Stimulated activated CD4-positive, alpha-beta T cell treated with anti-CD3 and anti-CD28 coated beads, Interleukin-2, amount 100 ng/mL, for 24 hours (primary cell): ENCODE measurements around the gene CST7.
A peak's percentile ranks its signal among the peaks of the same experiment; 100 is the strongest.

ENCODE experiments used
- DNase-seq, 2 donors: peaks; one replicate each; pipeline ENCODE4 v3.0.0-alpha.2; 2020

CST7 gene

DNA sequence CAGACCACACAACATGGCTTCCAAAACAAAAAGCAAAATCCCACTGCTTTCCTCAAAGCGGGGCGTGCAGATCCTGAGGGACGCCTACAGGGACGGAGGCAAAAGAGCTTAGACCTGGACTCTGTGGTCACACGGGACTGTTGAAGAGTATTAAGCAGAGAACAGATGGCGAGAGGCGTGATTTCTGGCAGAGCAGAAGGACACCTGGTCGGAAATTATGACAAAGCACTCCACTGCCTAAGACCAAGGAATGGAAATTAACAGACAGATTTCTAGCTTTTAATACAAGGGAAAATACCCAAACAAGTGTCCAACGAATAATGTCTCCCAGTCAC is 15.4 kb downstream of the CST7 start:
- peak in 1 of 2 donors; percentile 12 for DNase-seq

DNA sequence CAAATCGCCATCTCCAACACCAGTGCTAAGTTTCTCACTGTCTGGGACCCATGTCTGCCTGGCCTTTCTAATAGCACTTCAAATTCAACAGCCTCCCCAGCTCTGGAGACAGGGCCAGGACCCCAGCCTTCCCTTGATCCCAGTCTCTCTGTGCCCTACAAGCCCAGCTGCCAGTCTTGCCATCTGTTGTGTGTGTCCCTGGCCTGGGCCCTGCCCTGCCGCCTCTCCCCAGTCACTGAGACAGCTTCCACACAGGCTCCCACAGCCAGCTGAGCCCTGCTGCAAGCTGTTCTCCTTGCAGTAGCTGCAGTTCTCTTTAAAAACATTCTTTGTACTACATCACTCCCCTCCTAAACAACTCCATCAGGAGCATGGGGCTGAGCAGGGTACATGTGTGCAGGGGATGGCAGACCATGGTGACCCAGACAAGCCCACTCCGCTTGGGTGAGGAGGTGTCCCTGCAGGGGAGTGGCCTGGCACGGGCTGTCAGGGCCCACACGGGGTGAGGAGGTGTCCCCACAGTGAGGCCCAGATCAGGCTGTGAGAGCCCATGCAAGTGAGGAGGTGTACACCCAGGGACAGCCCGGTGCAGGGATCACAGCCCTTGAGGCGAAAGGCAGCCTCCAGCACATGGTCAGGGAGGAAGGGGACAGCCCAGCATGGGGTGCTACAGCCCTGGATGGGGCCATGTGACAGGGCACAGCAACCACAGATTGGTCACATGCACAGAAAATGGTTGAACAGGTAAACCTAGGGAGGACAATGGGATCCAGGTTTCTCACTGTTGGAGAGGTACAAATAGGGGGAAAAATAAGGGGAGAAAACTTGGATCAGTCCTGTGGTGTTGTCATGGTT is 16.2 kb downstream of the CST7 start:
- DNase-seq, result peak in 1 of 2 donors; percentile 11

DNA sequence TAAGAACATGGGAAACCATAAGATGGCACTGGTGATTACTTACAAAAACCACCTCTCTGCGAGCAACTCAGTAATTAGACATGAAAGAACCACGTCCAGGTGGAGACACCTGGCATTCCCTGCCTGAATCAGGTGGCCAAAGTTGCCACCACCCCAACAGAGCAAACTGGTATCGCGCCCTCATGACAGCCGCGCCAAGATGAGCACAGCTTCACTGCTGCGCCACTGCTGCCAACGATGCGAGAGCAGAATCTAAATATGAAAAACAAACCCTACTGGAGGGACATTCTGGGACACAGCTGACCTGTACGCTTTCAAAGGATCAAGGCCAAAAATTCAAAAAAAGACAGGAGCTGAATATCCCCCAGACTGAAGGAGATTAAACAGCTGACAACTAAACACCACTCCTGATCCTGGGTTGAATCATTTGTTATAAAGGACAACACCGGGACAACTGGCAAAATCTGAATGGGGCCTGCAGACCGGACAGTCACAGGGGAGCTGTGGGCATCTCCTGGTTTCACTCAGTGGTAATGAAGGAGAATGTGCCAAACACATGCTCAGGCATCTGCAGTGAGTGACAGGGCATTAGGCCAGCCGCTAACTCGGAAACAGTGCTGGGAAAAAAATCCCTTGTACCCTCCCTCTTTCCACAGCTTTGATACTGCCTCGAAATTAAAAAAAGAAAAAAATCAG is 17.4 kb downstream of the CST7 start:
- DNase-seq, result peak in 1 of 2 donors; percentile 4

DNA sequence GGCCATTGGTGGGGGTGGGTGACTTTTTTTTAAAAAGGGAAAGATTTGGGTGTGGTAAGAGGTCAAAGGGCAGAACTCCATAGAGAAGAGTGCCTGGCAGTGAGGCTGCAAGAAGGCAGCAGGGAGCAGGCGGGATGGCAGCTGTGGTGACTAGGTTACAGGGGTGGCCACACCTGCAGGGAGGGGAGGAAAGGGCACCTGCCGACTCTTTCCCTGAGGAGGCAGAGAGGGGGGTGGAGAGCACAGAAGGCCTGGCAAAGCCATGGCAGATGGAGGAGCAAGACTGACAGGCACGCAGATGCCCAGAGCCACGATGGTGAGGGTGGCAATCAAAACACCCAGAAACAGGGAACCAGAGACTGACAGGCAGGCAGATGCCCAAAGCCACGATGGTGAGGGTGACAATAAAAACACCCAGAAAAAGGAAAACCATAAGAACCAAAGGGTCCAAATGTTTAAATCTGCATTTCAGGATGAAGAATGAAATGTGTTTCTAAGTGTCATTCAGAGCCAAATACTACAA is 19.3 kb downstream of the CST7 start:
- no peak for DNase-seq

DNA sequence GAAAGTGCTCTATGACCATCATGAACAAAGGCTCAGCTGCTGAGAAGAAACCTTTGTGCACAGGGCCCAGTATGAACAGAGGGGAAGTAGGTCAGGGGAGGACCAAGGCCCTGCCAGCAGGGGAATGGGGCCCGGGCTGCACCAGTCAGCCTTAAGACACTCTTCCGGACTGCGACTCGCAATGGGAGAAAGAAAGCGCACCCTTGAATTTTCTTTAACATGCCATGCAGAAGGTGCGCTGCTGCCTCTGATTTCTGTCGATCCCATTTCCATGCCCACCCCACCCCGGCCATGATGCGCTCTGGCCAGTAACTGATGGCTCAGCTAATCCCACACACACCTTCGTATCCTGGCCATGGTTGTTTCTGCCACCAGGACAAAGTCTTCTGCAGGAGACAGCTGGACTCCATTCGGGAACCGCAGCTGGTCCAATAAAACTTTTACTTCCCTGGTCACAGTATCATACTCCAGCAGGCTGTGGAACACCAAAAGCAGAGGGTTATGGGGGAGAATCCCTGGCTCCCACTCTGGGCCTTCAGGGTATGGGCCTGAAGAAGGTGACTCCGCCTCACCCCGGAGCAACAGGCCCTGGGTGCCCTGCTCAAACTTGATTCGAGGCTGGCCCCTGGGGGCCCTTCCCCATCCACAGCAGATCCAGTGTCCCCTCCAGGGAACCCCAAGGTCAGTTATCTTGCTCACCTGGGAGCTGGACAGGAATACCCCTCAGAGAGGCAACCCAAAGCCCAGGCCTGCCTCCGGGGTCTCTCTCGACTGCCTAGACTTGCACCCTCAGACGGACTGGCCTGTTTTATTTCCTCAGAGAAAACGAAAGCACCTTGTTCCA is 20.3 kb downstream of the CST7 start:
- DNase-seq, result peak in 1 of 2 donors; percentile 11

DNA sequence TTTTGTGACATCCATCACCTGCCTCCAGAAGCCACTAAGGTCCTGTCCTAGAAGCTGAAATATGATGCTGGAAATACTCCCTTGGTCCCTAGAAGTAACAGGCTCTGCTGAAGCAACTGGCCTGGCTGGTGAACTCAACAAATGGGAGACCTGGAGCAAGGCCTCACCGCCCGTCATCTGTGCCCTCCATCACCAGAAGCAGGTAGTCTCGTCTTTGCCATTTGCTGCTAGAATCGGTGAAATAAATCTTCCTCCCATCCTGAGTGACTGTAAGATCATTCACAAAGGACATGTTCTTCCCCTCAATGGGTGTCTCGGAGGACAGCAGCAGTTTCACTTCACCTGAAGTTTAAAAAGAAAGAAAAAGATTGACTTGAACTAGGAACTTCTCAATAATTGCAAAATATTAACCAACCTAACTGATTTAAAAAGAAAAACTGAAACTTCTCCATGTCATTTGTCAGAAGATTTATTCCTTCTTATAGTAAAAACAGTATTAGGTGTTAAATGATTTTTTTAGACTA is 21.0 kb downstream of the CST7 start:
- DNase-seq, result peak in 1 of 2 donors; percentile 6

DNA sequence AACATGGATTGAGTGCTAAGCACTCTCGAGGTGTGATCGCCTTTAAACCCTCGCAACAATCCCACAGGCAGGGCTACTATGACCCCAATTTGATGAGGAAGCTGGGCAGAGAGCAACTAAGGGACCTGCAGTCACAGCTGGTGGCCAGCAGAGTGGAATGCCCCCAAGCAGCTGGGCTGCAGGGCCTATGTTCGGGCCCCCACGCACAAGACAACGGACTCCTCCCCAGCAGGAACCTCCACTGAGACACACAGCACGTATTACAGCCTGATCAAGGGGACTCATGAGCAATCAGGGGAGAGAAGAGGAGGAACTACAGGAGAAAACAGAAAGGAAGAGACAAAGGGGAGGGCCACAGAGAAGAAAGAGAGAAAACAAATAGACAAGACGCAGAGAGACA is 21.7 kb downstream of the CST7 start:
- peak in 1 of 2 donors; percentile 4 for DNase-seq

DNA sequence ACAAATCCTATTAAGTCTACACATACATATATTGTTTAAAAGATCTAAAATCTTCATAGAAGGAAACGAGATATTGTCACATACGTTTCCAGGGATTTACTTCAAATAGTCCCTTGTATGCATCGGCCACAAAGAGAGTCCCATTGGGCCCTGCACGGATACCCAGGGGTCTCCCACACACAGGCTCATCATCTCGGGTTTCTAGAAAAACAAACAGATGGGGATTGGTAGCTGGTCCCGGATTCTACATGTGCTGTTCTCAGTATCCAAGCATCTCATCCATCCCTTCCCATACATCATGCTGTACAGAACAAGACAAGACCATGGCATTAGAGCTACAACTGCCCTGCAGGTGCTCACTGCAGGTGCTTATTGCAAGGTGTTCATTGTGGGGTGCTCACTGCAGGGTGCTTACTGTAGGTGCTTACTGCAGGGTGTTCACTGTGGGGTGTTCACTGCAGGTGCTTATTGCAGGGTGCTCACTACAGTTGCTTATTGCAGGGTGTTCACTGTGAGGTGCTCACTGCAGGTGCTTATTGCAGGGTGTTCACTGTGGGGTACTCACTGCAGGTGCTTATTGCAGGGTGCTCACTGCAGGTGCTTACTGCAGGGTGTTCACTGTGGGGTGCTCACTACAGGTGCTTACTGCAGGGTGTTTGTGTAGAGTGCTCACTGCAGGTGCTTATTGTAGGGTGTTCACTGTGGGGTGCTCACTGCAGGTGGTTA is 22.5 kb downstream of the CST7 start:
- DNase-seq, result peak in 1 of 2 donors; percentile 4

DNA sequence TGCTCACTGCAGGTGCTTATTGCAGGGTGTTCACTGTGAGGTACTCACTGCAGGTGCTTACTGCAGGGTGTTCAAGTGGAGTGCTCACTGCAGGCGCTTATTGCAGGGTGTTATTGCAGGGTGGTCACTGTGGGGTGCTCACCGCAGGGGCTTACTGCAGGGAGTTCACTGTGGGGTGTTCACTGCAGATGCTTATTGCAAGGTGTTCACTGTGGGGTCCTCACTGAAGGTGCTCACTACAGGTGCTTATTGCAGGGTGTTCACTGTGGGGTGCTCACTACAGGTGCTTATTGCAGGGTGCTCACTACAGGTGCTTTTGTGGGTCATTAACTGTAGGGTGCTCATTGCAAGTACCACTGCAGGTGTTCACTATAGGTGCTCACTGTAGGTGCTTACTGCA is 23.3 kb downstream of the CST7 start:
- DNase-seq, result no peak

DNA sequence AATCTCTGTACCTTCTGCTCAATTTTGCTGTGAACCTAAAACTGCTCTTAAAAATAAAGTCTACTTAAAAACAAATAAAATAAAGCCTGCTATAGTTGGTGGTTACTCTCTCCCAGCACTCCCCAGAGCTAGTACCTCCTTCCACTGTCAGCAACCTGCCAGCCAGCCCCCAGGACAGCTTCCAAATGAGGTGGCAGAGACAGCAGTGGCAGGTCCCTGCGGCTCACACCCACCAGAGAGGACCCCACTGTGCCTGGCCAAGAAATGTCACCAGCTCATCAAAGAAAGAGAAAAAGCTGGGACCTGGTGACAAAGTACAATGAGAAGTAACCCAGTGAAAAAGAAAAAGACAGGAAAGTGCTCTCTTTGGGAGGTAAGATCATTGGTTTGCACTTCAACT is 28.3 kb downstream of the CST7 start:
- DNase-seq, result no peak

DNA sequence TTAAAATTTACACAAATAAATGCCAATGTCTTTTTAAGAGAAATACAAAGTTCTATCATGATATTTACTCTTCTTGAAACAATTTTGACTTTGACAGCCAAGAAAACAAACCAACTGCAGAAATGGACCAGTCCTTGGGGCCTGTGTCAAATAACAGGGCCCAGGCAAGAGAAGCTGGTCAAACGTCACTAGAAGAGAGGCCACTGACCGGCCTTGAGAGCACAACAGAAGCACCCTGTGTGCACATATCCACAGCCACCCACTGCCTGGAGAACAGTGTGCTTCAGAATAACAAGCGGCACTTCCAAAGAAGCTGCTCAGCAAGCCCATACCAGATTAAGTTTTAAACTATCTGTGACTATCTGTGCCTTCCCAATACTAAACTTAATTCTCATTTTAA is 28.7 kb downstream of the CST7 start:
- DNase-seq, result no peak

DNA sequence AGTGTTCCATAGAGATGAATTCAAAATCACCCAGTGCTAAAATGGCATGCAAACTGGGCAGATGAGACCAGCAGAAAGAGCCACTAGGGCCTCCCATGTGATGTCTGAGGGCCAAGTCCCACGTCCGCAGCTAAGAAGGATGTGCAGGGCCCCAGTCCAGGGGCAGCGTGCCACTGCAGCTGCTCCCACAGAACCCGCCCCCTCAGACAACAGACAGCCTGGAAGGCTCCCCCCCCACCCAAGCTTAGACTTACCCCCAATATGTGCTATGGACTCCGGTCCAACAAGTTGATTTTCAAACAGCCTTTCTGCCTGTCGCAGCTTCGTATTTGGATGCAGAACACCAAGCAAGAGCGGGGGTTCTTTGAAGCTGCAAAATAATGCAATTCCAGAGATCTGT is 29.4 kb downstream of the CST7 start:
- DNase-seq, result peak in 1 of 2 donors; percentile 4

DNA sequence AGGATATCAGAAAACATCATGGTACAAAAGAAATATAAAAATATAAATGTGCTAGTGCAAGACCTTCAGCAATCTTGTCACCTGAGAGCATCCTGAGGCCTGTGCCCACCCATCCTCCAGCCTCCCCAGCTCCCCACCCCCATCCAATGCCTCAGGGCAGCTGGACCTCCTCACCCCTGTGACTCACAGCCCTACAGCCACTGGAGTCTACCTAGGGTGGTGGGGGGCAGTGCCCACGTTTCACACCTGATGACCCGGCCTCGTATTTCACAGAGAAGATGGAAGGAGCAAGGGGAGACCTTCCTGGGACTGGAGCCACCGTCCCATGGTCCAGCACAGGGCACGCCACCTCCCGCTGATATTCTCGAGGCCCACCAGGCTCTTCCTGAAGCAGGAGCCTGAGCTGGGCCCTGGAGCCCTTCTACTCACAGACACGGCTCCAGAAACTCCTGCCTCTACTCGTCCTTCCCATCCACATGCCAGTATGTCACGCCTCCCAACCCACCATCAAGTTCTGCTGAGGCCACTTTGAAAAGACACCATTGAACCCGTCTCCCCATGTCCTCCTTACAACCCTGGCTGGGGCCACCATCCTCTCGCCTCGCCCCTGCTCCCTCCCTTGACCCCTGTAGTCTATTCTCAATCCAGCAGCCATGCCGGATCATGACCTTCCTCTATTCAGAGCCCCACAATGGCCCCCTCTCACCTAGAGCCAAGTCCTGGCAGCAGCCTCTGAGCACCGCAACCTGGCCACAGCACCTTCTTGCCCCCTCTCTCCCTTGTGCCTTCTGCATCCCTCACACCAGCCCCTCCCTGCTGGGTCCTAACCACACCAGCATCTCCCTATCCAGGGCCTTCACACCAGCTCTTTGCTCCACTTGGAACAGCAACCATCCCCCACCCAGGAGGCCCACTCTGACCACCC is 30.2 kb downstream of the CST7 start:
- peak in 1 of 2 donors; percentile 2 for DNase-seq

DNA sequence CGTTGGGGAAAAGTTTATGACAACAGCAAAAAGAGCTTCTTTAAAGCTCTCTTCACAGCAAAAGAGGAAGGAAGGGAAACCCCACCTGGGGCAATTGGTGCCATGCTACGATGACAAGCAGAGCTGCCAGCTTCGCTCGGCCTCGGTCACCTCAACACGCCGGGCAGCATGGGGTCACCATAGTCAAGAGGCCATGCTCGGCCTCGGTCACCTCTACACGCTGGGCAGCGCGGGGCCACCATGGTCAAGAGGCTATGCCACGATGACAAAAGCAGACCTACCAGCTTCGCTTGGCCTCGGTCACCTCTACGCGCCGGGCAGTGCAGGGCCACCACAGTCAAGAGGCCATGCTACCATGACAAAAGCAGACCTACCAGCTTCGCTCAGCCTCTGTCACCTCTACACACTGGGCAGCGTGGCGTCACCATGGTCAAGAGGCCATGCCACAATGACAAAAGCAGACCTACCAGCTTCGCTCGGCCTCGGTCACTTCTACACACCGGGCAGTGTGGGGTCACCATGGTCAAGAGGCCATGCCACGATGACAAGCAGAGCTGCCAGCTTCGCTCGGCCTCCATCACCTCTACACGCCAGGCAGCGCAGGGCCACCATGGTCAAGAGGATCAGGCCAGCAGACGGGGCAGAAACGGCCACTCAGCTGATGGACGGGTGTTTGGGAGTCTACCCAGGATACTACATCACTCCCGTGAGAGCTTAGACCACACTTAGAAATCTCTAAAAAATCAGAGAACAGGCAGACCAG is 31.4 kb downstream of the CST7 start:
- DNase-seq, result peak in 1 of 2 donors; percentile 5

DNA sequence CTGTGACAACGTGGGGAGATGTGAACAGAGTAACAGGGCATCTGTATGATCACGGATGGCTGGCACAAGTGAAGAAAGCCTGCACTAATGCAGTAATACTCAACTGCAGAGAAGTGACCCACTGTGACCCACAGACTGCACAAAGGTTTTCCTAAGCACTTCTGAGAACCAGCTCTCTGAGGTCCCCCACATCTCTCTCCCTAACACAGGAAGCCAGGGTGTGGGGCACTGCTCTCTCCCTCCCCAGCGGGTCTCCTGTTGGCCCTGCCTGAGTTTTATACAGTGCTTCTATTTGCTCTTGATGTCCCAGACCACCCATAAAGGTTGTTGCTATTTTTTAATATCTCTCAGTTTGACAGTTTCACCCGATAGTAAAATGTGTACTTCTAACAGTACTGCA is 32.2 kb downstream of the CST7 start:
- DNase-seq, result peak in 1 of 2 donors; percentile 3

DNA sequence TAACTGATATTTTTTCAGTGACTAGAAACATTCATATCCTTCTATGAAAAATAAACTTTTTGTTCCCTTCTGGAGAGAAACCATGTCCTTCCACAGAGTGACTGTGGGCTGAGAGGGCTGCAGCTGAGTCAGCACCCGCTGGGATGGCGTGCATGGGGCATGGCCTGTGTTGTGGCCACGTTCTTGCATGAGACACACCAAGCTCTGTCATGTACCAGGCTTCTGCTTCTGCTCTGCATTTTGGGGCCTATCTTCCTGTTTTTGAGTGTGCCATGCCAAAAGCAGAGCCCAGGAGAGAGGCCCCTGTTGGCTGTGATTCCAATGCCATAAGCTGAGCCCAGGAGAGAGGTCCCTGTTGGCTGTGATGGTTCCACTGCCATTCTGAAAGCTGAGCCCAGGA is 32.7 kb downstream of the CST7 start:
- DNase-seq, result peak in 1 of 2 donors; percentile 12

DNA sequence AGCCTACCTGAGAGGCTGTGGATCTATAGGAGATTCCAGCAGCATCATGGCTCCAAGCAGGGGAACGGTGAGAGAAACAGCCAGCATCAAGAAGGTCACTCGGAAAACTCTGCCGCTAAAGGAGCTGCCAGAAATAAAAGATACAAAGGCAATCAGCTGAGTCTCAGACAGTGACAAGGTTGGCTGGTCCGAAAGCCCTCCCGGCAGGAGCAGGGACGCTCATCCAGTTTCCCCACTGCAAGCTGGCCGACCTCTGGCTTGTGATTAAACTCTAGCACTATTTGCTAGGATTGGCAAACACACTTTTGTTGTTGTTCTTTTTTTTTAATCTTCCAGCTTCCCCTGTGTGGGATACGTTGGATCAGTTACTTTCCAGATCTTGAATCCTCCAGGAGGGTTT is 34.8 kb downstream of the CST7 start:
- peak in 1 of 2 donors; percentile 7 for DNase-seq

DNA sequence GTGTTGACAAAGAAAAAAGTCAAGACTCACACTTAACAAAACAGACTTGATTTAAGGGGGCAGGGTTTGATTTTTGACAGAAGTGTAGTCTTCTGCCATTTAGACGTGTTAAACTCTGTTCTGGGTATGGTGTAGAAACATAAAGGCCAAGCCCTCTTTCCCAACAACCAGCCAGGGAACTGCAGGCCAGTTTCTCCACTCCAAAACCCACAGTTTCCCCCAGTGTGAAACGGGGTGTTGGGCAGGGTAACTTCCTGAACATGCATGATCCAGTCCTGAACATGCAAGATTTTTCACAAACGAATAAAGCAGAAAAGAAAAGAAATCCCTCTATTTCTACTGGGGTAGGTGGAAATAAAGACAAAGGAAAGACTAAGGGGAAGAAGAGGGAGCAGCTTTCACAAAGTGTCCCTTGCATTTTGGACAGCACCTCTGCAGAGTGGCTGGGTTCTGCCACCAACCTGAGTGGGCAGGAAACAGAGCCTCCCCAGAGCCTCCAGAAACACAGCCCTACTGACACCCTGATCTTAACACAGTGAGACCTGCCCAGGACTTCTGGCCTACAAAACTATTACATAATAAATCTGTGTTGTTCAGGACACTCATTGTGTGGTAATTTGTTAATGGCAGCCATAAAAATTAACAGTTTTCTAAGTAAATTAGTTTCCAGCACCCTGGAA is 36.0 kb downstream of the CST7 start:
- no peak for DNase-seq

DNA sequence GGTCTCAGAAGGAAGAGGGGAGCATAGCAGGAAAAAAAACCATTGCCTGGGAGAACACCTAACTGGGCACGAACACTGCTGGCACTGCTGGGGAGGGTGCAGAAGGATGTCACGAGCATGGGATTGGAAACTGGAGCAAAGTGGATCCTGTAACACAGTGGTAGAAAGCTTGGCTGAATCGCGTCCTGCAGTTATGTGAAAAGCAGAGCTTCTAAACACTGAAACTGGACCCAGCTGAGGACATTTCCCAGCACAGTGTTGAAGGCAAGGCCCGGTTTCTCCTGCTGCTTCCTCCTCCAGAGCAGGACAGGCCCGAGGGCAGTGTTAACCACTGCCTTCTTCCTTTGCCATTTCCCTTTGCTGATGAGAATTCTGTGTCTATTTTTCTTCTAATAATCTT is 36.7 kb downstream of the CST7 start:
- no peak for DNase-seq
